ENCODE data around the gene NGLY1. TPM values are rescaled to one million over a fixed set of nuclear protein-coding genes. Genes with fewer than 3 reads are reported as not detected.

Gene NGLY1
- total RNA-seq, 6 donors from 2014 or later, result 17.8 to 58.1 (median 32.5) TPM

GRCh38 chr3:25683882-25684281, 99.4 kb downstream of the NGLY1 start:
- no peaks in the 10 kb centered on the region for H3K9me3 ChIP-seq
- TF ChIP-seq EP300 (IDR thresholded peaks at IDR 0.05), result no peak
- TF ChIP-seq CTCF (IDR thresholded peaks at IDR 0.05), result no peak
- no peak for TF ChIP-seq POLR2A (IDR thresholded peaks at IDR 0.05)
- no peak for TF ChIP-seq POLR2AphosphoS5 (IDR thresholded peaks at IDR 0.05)
- no peaks in the 10 kb centered on the region for H3K4me1 ChIP-seq
- no peaks in the 10 kb centered on the region for H3K27me3 ChIP-seq
- H3K27ac ChIP-seq, result no peak overlapping the region
- DNase-seq (no peak), ATAC-seq (ENCODE audit: low FRiP score in 2 of 2) (no peak)
- WGBS, 2 donors, result 84 to 85% methylated on average over 2 of the region's 2 CpGs
- H3K36me3 ChIP-seq, result no peaks in the 10 kb centered on the region
- no peak overlapping the region for H3K4me3 ChIP-seq

- H3K27me3 ChIP-seq, result no peaks in the 10 kb centered on the region
- no peak for TF ChIP-seq CTCF (IDR thresholded peaks at IDR 0.05)
- no peak for TF ChIP-seq POLR2A (IDR thresholded peaks at IDR 0.05)
- no peak for TF ChIP-seq EP300 (IDR thresholded peaks at IDR 0.05)
- TF ChIP-seq POLR2AphosphoS5 (IDR thresholded peaks at IDR 0.05), result no peak
- WGBS, 2 donors, result 95 to 100% methylated on average over 1 of the region's 1 CpG
- no peak overlapping the region for H3K27ac ChIP-seq
- H3K9me3 ChIP-seq, result no peaks in the 10 kb centered on the region
- no peaks in the 10 kb centered on the region for H3K4me1 ChIP-seq
- H3K4me3 ChIP-seq, result no peak overlapping the region
- no peak for DNase-seq
- H3K36me3 ChIP-seq, result no peaks in the 10 kb centered on the region
- no peak for ATAC-seq (ENCODE audit: low FRiP score in 2 of 2)
Observed at GRCh38 chr3:25683410-25683809, 99.8 kb downstream of the NGLY1 start.

- H3K4me1 ChIP-seq, result no peaks in the 10 kb centered on the region
- TF ChIP-seq POLR2A (IDR thresholded peaks at IDR 0.05) (no peak), CTCF (IDR thresholded peaks at IDR 0.05) (no peak), POLR2AphosphoS5 (IDR thresholded peaks at IDR 0.05) (no peak), EP300 (IDR thresholded peaks at IDR 0.05) (no peak)
- H3K27ac ChIP-seq, result no peak overlapping the region
- H3K9me3 ChIP-seq, result no peaks in the 10 kb centered on the region
- ATAC-seq (ENCODE audit: low FRiP score in 2 of 2) (no peak), DNase-seq (no peak)
- H3K27me3 ChIP-seq, result no peaks in the 10 kb centered on the region
- WGBS, 2 donors, result 92 to 98% methylated on average over 3 of the region's 6 CpGs
- H3K4me3 ChIP-seq, result no peak overlapping the region
- no peaks in the 10 kb centered on the region for H3K36me3 ChIP-seq
Observed at GRCh38 chr3:25679642-25680302, 103.5 kb downstream of the NGLY1 start.

GRCh38 chr3:25679166-25679565, 104.1 kb downstream of the NGLY1 start:
- H3K27me3 ChIP-seq, result no peaks in the 10 kb centered on the region
- DNase-seq (no peak), ATAC-seq (ENCODE audit: low FRiP score in 2 of 2) (no peak)
- no CpG with 5 or more reads among the region's 2 CpGs for WGBS, 2 donors
- H3K4me1 ChIP-seq, result no peaks in the 10 kb centered on the region
- no peak overlapping the region for H3K4me3 ChIP-seq
- H3K36me3 ChIP-seq, result no peaks in the 10 kb centered on the region
- no peak for TF ChIP-seq CTCF (IDR thresholded peaks at IDR 0.05)
- no peak for TF ChIP-seq POLR2AphosphoS5 (IDR thresholded peaks at IDR 0.05)
- no peak for TF ChIP-seq EP300 (IDR thresholded peaks at IDR 0.05)
- no peak for TF ChIP-seq POLR2A (IDR thresholded peaks at IDR 0.05)
- H3K27ac ChIP-seq, result no peak overlapping the region
- no peaks in the 10 kb centered on the region for H3K9me3 ChIP-seq

- no peak for DNase-seq
- no peak overlapping the region for H3K4me3 ChIP-seq
- H3K4me1 ChIP-seq, result no peaks in the 10 kb centered on the region
- no peak for ATAC-seq (ENCODE audit: low FRiP score in 2 of 2)
- H3K9me3 ChIP-seq, result no peaks in the 10 kb centered on the region
- H3K36me3 ChIP-seq, result no peaks in the 10 kb centered on the region
- no peaks in the 10 kb centered on the region for H3K27me3 ChIP-seq
- TF ChIP-seq CTCF (IDR thresholded peaks at IDR 0.05), result no peak
- no peak for TF ChIP-seq POLR2AphosphoS5 (IDR thresholded peaks at IDR 0.05)
- TF ChIP-seq EP300 (IDR thresholded peaks at IDR 0.05), result no peak
- no peak for TF ChIP-seq POLR2A (IDR thresholded peaks at IDR 0.05)
- H3K27ac ChIP-seq, result no peak overlapping the region
Observed at GRCh38 chr3:25678581-25678980, 104.7 kb downstream of the NGLY1 start.

Measured in upper lobe of left lung (tissue), 6 donors.